OCI-LY7 (cell line): Measurements from ENCODE around the gene TMEM260.

Experiments
- EZH2phosphoT487 ChIP-seq: fragments of 200-600 bp; sonication (generic); IDR thresholded peaks from 2 replicates; pipeline ENCODE4 v1.6.1; 2018; ENCODE audit warnings: low read depth, borderline replicate concordance, mild to moderate bottlenecking, mixed run types, antibody characterized with exemption, low read length, moderate library complexity, mixed read lengths
- TF ChIP-seq, protein P1 (sequence below): fragments of 200-600 bp; sonication (generic); conservative IDR thresholded peaks from 2 replicates; pipeline ENCODE4 v1.5.1; 2014; ENCODE audit warnings: mild to moderate bottlenecking, antibody characterized with exemption, low read length, moderate library complexity, mixed read lengths

DNA sequence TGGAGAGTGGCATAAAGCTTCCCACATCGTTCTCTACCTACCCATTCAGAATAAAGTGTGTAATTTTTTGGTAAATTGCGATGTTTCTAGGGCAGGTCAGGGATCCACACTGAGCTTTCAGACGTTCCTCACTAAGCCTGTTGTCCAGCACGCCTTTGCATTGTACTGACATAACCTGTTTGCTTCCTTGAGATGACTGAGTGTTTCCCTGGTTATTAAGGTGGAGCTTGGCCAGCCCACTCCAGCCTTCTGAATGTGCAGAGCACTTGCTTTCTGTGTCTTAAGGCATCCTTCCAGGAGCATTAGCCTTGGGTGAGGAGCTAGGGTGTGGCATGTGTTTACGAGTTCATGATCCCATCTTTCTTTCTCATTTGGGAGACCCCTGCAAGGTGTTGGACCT, 96.4 kb downstream of the TMEM260 start:
- TF ChIP-seq, protein P1, sequence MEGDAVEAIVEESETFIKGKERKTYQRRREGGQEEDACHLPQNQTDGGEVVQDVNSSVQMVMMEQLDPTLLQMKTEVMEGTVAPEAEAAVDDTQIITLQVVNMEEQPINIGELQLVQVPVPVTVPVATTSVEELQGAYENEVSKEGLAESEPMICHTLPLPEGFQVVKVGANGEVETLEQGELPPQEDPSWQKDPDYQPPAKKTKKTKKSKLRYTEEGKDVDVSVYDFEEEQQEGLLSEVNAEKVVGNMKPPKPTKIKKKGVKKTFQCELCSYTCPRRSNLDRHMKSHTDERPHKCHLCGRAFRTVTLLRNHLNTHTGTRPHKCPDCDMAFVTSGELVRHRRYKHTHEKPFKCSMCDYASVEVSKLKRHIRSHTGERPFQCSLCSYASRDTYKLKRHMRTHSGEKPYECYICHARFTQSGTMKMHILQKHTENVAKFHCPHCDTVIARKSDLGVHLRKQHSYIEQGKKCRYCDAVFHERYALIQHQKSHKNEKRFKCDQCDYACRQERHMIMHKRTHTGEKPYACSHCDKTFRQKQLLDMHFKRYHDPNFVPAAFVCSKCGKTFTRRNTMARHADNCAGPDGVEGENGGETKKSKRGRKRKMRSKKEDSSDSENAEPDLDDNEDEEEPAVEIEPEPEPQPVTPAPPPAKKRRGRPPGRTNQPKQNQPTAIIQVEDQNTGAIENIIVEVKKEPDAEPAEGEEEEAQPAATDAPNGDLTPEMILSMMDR, result no peak
- no peak for TF ChIP-seq EZH2phosphoT487
